ENCODE measurements around the gene LCN6. TPM values are rescaled to one million over a fixed set of nuclear protein-coding genes. Genes with fewer than 3 reads are reported as not detected.

The LCN6 gene
- total and polyA plus RNA-seq, 2 experiments from 2014 or later = not detected

DNA sequence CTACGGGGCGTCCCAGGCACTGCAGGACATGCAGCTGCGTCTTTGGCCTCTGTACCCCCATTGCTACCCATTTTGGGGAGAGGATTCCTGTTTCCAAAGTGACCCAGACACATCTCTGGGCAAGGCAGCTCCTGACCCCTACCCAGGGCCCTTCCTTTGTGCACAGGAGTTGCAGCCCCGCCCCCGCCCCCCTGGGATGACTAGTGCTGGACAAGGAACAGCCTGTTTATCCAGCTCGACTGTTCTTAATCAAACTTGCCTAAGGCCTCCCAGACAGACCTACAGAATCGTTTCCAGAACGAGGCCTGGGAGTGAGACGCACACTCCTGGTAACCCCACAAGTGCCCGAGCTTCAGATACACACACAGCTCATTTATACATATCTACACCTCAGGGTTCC, 22.7 kb downstream of the LCN6 start:
- peak overlapping the region; percentile 19 for H3K4me3 ChIP-seq
- H3K9me3 ChIP-seq (ENCODE audit: low read depth) = no peaks in the 10 kb centered on the region
- peaks cover 28% of the 10 kb centered on the region for H3K4me1 ChIP-seq (ENCODE audit: insufficient read depth)
- no peaks in the 10 kb centered on the region for H3K9me2 ChIP-seq (replicated peaks; ENCODE audit: insufficient read depth)
- peaks cover 65% of the 10 kb centered on the region for H4K20me1 ChIP-seq (ENCODE audit: insufficient read depth, poor library complexity, severe bottlenecking)
- H3K27me3 ChIP-seq = no peaks in the 10 kb centered on the region
- WGBS (ENCODE audit: low lambda C conversion rate, missing lambda C conversion rate) = 39% methylated on average over 10 of the region's 10 CpGs
- peak overlapping the region; percentile 98 for H3K4me2 ChIP-seq
- H3K79me2 ChIP-seq = peaks cover 48% of the 10 kb centered on the region
- no peak overlapping the region for H2AFZ ChIP-seq
- DNase-seq (ENCODE audit: low spot score) = peak; percentile 65
- no peaks in the 10 kb centered on the region for H3K36me3 ChIP-seq (replicated peaks; ENCODE audit: insufficient read depth, low read depth)
- TF ChIP-seq EZH2phosphoT487 (IDR thresholded peaks at IDR 0.05; ENCODE audit: low read depth, severe bottlenecking, unreplicated experiment) (no peak), EZH2 (IDR thresholded peaks at IDR 0.05; ENCODE audit: borderline replicate concordance) (no peak)
- TF ChIP-seq, protein P1, sequence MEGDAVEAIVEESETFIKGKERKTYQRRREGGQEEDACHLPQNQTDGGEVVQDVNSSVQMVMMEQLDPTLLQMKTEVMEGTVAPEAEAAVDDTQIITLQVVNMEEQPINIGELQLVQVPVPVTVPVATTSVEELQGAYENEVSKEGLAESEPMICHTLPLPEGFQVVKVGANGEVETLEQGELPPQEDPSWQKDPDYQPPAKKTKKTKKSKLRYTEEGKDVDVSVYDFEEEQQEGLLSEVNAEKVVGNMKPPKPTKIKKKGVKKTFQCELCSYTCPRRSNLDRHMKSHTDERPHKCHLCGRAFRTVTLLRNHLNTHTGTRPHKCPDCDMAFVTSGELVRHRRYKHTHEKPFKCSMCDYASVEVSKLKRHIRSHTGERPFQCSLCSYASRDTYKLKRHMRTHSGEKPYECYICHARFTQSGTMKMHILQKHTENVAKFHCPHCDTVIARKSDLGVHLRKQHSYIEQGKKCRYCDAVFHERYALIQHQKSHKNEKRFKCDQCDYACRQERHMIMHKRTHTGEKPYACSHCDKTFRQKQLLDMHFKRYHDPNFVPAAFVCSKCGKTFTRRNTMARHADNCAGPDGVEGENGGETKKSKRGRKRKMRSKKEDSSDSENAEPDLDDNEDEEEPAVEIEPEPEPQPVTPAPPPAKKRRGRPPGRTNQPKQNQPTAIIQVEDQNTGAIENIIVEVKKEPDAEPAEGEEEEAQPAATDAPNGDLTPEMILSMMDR (IDR thresholded peaks at IDR 0.05; ENCODE audit: poor library complexity) = no peak
- peak overlapping the region; percentile 73 for H3K27ac ChIP-seq

DNA sequence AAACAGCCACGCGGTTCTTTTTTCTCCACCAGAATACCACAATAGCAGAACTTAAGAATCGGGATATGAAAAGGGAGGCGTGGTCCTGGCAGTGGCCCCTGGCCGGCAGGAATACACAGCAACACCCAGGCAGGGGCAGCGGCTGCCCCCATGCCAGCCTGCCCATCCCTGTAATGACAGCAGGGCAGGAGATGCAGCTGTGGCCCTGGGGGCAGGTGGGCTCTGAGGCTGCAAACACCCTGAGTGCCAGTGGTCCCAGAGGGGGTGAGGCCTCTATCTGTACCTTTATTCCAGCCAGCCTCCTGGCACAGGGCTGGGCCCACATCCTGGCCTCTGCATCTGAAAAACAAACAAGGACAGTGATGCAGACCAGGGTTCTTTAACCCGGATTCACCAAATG, 23.6 kb downstream of the LCN6 start:
- Histone ChIP-seq H3K4me3 (no peak overlapping the region), H3K4me1 (ENCODE audit: insufficient read depth) (peaks cover 33% of the 10 kb centered on the region), H3K9me3 (ENCODE audit: low read depth) (no peaks in the 10 kb centered on the region), H3K79me2 (peaks cover 40% of the 10 kb centered on the region), H3K4me2 (peak overlapping the region; percentile 2), H3K36me3 (replicated peaks; ENCODE audit: insufficient read depth, low read depth) (no peaks in the 10 kb centered on the region), H3K27ac (no peak overlapping the region), H3K27me3 (no peaks in the 10 kb centered on the region), H2AFZ (no peak overlapping the region), H4K20me1 (ENCODE audit: insufficient read depth, poor library complexity, severe bottlenecking) (peaks cover 65% of the 10 kb centered on the region), H3K9me2 (replicated peaks; ENCODE audit: insufficient read depth) (no peaks in the 10 kb centered on the region)
- TF ChIP-seq, protein P1 (IDR thresholded peaks at IDR 0.05; ENCODE audit: poor library complexity) = no peak
- TF ChIP-seq EZH2phosphoT487 (IDR thresholded peaks at IDR 0.05; ENCODE audit: low read depth, severe bottlenecking, unreplicated experiment) (no peak), EZH2 (IDR thresholded peaks at IDR 0.05; ENCODE audit: borderline replicate concordance) (no peak)
- DNase-seq (ENCODE audit: low spot score) = no peak
- WGBS (ENCODE audit: low lambda C conversion rate, missing lambda C conversion rate) = 95% methylated on average over 7 of the region's 7 CpGs

DNA sequence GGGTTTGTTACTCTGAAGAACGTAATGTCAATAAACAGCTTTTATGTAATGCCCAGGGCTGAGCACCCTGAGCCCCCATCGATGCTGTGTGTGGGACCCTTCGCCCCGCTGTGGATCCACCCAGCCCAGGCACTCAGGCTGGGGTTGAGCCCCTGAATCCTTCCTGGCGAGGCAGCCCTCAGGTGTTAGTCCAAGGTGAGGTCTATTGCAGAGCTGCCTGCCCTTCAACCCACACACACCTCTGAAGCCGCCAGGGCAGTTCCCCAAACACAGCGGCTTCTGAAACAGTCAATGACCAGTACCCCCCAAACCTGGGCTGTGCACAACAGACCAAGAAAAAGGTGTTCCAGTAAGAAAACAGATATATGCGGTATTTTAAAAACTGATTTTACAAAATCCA, 24.3 kb downstream of the LCN6 start:
- no peak overlapping the region for H3K27ac ChIP-seq
- H3K36me3 ChIP-seq (replicated peaks; ENCODE audit: insufficient read depth, low read depth) = no peaks in the 10 kb centered on the region
- no peak overlapping the region for H2AFZ ChIP-seq
- H3K9me2 ChIP-seq (replicated peaks; ENCODE audit: insufficient read depth) = no peaks in the 10 kb centered on the region
- H3K27me3 ChIP-seq = no peaks in the 10 kb centered on the region
- H4K20me1 ChIP-seq (ENCODE audit: insufficient read depth, poor library complexity, severe bottlenecking) = peaks cover 65% of the 10 kb centered on the region
- no peak overlapping the region for H3K4me3 ChIP-seq
- peaks cover 32% of the 10 kb centered on the region for H3K79me2 ChIP-seq
- H3K9me3 ChIP-seq (ENCODE audit: low read depth) = no peaks in the 10 kb centered on the region
- peaks cover 30% of the 10 kb centered on the region for H3K4me1 ChIP-seq (ENCODE audit: insufficient read depth)
- TF ChIP-seq EZH2phosphoT487 (IDR thresholded peaks at IDR 0.05; ENCODE audit: low read depth, severe bottlenecking, unreplicated experiment) (no peak), EZH2 (IDR thresholded peaks at IDR 0.05; ENCODE audit: borderline replicate concordance) (no peak)
- TF ChIP-seq, protein P1 (IDR thresholded peaks at IDR 0.05; ENCODE audit: poor library complexity) = no peak
- DNase-seq (ENCODE audit: low spot score) = no peak
- no peak overlapping the region for H3K4me2 ChIP-seq
- 93% methylated on average over 8 of the region's 8 CpGs for WGBS (ENCODE audit: low lambda C conversion rate, missing lambda C conversion rate)

All from hepatocyte (in vitro differentiated cells).